ENCODE measurements around the gene RPE.

RPE gene

GRCh38 chr2:209965723-209966122 lies 36.7 kb upstream of the RPE start:
- TF ChIP-seq ZBTB7A (IDR thresholded peaks at IDR 0.05; ENCODE audit: low read depth) (no peak), EGR1 (IDR thresholded peaks at IDR 0.05) (no peak), TCF12 (IDR thresholded peaks at IDR 0.05; ENCODE audit: low read depth) (no peak)

GRCh38 chr2:209969692-209970091 lies 32.7 kb upstream of the RPE start:
- no peak for TF ChIP-seq EGR1 (IDR thresholded peaks at IDR 0.05)
- TF ChIP-seq TAF1 (IDR thresholded peaks at IDR 0.05; ENCODE audit: low read depth), result no peak
- no peak for TF ChIP-seq TCF12 (IDR thresholded peaks at IDR 0.05; ENCODE audit: low read depth)
- no peak for TF ChIP-seq MAX (IDR thresholded peaks at IDR 0.05)

GRCh38 chr2:209970271-209970670 lies 32.2 kb upstream of the RPE start:
- TF ChIP-seq USF1 (IDR thresholded peaks at IDR 0.05) (no peak), EP300 (IDR thresholded peaks at IDR 0.05; ENCODE audit: borderline replicate concordance) (no peak), FOXM1 (IDR thresholded peaks at IDR 0.05; ENCODE audit: borderline replicate concordance, low read depth) (no peak), TAF1 (IDR thresholded peaks at IDR 0.05; ENCODE audit: low read depth) (no peak), YY1 (IDR thresholded peaks at IDR 0.05; ENCODE audit: low read depth) (no peak)

- no peak for TF ChIP-seq REST (IDR thresholded peaks at IDR 0.05; ENCODE audit: low read depth)
- no peak for TF ChIP-seq USF1 (IDR thresholded peaks at IDR 0.05)
- TF ChIP-seq ZBTB7A (IDR thresholded peaks at IDR 0.05; ENCODE audit: low read depth), result no peak
- TF ChIP-seq FOXM1 (IDR thresholded peaks at IDR 0.05; ENCODE audit: borderline replicate concordance, low read depth), result no peak
- TF ChIP-seq TCF12 (IDR thresholded peaks at IDR 0.05; ENCODE audit: low read depth), result no peak
- no peak for TF ChIP-seq NFIC (IDR thresholded peaks at IDR 0.05)
- no peak for TF ChIP-seq TEAD4 (IDR thresholded peaks at IDR 0.05)
- no peak for TF ChIP-seq RAD21 (IDR thresholded peaks at IDR 0.05; ENCODE audit: low read depth)
- TF ChIP-seq CREB1 (IDR thresholded peaks at IDR 0.05; ENCODE audit: low read depth), result no peak
- no peak for TF ChIP-seq TAF1 (IDR thresholded peaks at IDR 0.05; ENCODE audit: low read depth)
- TF ChIP-seq EP300 (IDR thresholded peaks at IDR 0.05; ENCODE audit: borderline replicate concordance), result no peak
- no peak for TF ChIP-seq YY1 (IDR thresholded peaks at IDR 0.05; ENCODE audit: low read depth)
- no peak for TF ChIP-seq MAX (IDR thresholded peaks at IDR 0.05)
- TF ChIP-seq EGR1 (IDR thresholded peaks at IDR 0.05), result no peak
- TF ChIP-seq CEBPB (IDR thresholded peaks at IDR 0.05), result no peak
Measured at GRCh38 chr2:209970711-209971110, 31.7 kb upstream of the RPE start.

- no peak for TF ChIP-seq EP300 (IDR thresholded peaks at IDR 0.05; ENCODE audit: borderline replicate concordance)
- TF ChIP-seq FOXM1 (IDR thresholded peaks at IDR 0.05; ENCODE audit: borderline replicate concordance, low read depth), result no peak
- TF ChIP-seq REST (IDR thresholded peaks at IDR 0.05; ENCODE audit: low read depth), result no peak
- no peak for TF ChIP-seq YY1 (IDR thresholded peaks at IDR 0.05; ENCODE audit: low read depth)
- TF ChIP-seq CREB1 (IDR thresholded peaks at IDR 0.05; ENCODE audit: low read depth), result no peak
- no peak for TF ChIP-seq EGR1 (IDR thresholded peaks at IDR 0.05)
- no peak for TF ChIP-seq ZBTB7A (IDR thresholded peaks at IDR 0.05; ENCODE audit: low read depth)
- no peak for TF ChIP-seq NFIC (IDR thresholded peaks at IDR 0.05)
- TF ChIP-seq TEAD4 (IDR thresholded peaks at IDR 0.05), result no peak
- no peak for TF ChIP-seq TCF12 (IDR thresholded peaks at IDR 0.05; ENCODE audit: low read depth)
- no peak for TF ChIP-seq MAX (IDR thresholded peaks at IDR 0.05)
- no peak for TF ChIP-seq TAF1 (IDR thresholded peaks at IDR 0.05; ENCODE audit: low read depth)
- TF ChIP-seq RAD21 (IDR thresholded peaks at IDR 0.05; ENCODE audit: low read depth), result no peak
- no peak for TF ChIP-seq CEBPB (IDR thresholded peaks at IDR 0.05)
- no peak for TF ChIP-seq USF1 (IDR thresholded peaks at IDR 0.05)
Measured at GRCh38 chr2:209973328-209973727, 29.1 kb upstream of the RPE start.

- TF ChIP-seq CEBPB (IDR thresholded peaks at IDR 0.05), result no peak
- TF ChIP-seq ZBTB7A (IDR thresholded peaks at IDR 0.05; ENCODE audit: low read depth), result no peak
- TF ChIP-seq MAX (IDR thresholded peaks at IDR 0.05), result no peak
- no peak for TF ChIP-seq YY1 (IDR thresholded peaks at IDR 0.05; ENCODE audit: low read depth)
Measured at GRCh38 chr2:209974576-209974975, 27.9 kb upstream of the RPE start.

All from Ishikawa (cell line).